ENCODE results near the gene SHB. TPM values are rescaled to one million over a fixed set of nuclear protein-coding genes. Genes with fewer than 3 reads are reported as not detected.
A peak's percentile ranks its signal among the peaks of the same experiment; 100 is the strongest.

Gene SHB
- total RNA-seq, 2 experiments from 2014 or later = 2.8 to 3.2 TPM

- H3K27ac Mint-ChIP-seq = no peak overlapping the region
- ATAC-seq (no peak), DNase-seq (peak; percentile 27)
- H3K36me3 Mint-ChIP-seq (ENCODE audit: low read depth) = no peaks in the 10 kb centered on the region
- no peaks in the 10 kb centered on the region for H3K9me3 Mint-ChIP-seq
- H3K4me3 Mint-ChIP-seq = peak overlapping the region; percentile 79
- H3K4me1 Mint-ChIP-seq (ENCODE audit: low read depth) = peaks cover 29% of the 10 kb centered on the region
- intact Hi-C loops (cut with micrococcal nuclease) = no loop called here
- peaks cover 4% of the 10 kb centered on the region for H3K27me3 Mint-ChIP-seq
- ChIA-PET CTCF (interaction anchor here (0.9 to 3.3 kb wide), 5 partner anchors 19 to 157 kb away, joined by 5 to 14 read pairs (median 9); no protein-coding TSS in a partner anchor), POLR2A (interaction anchor here (1.0 kb wide), 1 partner anchor 165 kb away, joined by 4 read pairs; no protein-coding TSS in a partner anchor)
- no peak for TF ChIP-seq CTCF (IDR thresholded peaks at IDR 0.05)
Measured at GRCh38 chr9:38067859-38068681, 957 bp downstream of the SHB start.

- H3K4me3 Mint-ChIP-seq = peak overlapping the region; percentile 79
- peaks cover 29% of the 10 kb centered on the region for H3K4me1 Mint-ChIP-seq (ENCODE audit: low read depth)
- DNase-seq (peak; percentile 28), ATAC-seq (no peak)
- no peak for TF ChIP-seq CTCF (IDR thresholded peaks at IDR 0.05)
- ChIA-PET CTCF (interaction anchor here (0.9 to 3.3 kb wide), 3 partner anchors 21 to 156 kb away, joined by 5 to 11 read pairs (median 9); no protein-coding TSS in a partner anchor), POLR2A (no interaction called here)
- H3K36me3 Mint-ChIP-seq (ENCODE audit: low read depth) = no peaks in the 10 kb centered on the region
- no peaks in the 10 kb centered on the region for H3K9me3 Mint-ChIP-seq
- intact Hi-C loops (cut with micrococcal nuclease) = no loop called here
- H3K27ac Mint-ChIP-seq = no peak overlapping the region
- peaks cover 4% of the 10 kb centered on the region for H3K27me3 Mint-ChIP-seq
Measured at GRCh38 chr9:38066914-38067858, 1.8 kb downstream of the SHB start.

- H3K36me3 Mint-ChIP-seq (ENCODE audit: low read depth) = no peaks in the 10 kb centered on the region
- ChIA-PET CTCF (interaction anchor here (1.3 to 3.3 kb wide), 2 partner anchors 22 to 153 kb away, joined by 9 to 11 read pairs; no protein-coding TSS in a partner anchor), POLR2A (no interaction called here)
- H3K4me3 Mint-ChIP-seq = peak overlapping the region; percentile 79
- no peak for ATAC-seq
- intact Hi-C loops (cut with micrococcal nuclease) = no loop called here
- H3K4me1 Mint-ChIP-seq (ENCODE audit: low read depth) = peaks cover 29% of the 10 kb centered on the region
- peaks cover 4% of the 10 kb centered on the region for H3K27me3 Mint-ChIP-seq
- H3K9me3 Mint-ChIP-seq = no peaks in the 10 kb centered on the region
- no peak for TF ChIP-seq CTCF (IDR thresholded peaks at IDR 0.05)
- no peak for DNase-seq
- no peak overlapping the region for H3K27ac Mint-ChIP-seq
Measured at GRCh38 chr9:38066197-38066913, 2.7 kb downstream of the SHB start.

GRCh38 chr9:38065369-38066075 lies 3.5 kb downstream of the SHB start:
- Mint-ChIP-seq H3K27me3 (peaks cover 4% of the 10 kb centered on the region), H3K36me3 (ENCODE audit: low read depth) (no peaks in the 10 kb centered on the region), H3K27ac (no peak overlapping the region), H3K9me3 (no peaks in the 10 kb centered on the region), H3K4me3 (no peak overlapping the region), H3K4me1 (ENCODE audit: low read depth) (peaks cover 27% of the 10 kb centered on the region)
- intact Hi-C loops (cut with micrococcal nuclease) = no loop called here
- ChIA-PET CTCF (interaction anchor here (3.3 kb wide), 1 partner anchor 152 kb away, joined by 11 read pairs; no protein-coding TSS in a partner anchor), POLR2A (no interaction called here)
- ATAC-seq = no peak
- peak; percentile 27 for DNase-seq
- no peak for TF ChIP-seq CTCF (IDR thresholded peaks at IDR 0.05)
